IMR-90 (cell line): ENCODE results near the gene INF2.

Experiments
- CHD1 ChIP-seq: IDR thresholded peaks from 2 replicates; pipeline ENCODE4 v1.6.1; 2012; ENCODE audit warnings: low read depth, low read length, improper control_type of control experiment
- MAZ ChIP-seq: IDR thresholded peaks from 2 replicates; pipeline ENCODE4 v1.6.1; 2012; ENCODE audit warnings: low read depth, mild to moderate bottlenecking, low read length, improper control_type of control experiment, moderate library complexity, borderline replicate concordance
- POLR2A ChIP-seq: IDR thresholded peaks from 2 replicates; pipeline ENCODE4 v1.6.1; 2012; ENCODE audit warnings: mild to moderate bottlenecking, low read depth, low read length
- TF ChIP-seq, protein P1 (sequence below): conservative IDR thresholded peaks from 2 replicates; pipeline ENCODE4 v1.5.1; 2012; ENCODE audit warnings: mild to moderate bottlenecking, low read depth, low read length, improper control_type of control experiment

DNA sequence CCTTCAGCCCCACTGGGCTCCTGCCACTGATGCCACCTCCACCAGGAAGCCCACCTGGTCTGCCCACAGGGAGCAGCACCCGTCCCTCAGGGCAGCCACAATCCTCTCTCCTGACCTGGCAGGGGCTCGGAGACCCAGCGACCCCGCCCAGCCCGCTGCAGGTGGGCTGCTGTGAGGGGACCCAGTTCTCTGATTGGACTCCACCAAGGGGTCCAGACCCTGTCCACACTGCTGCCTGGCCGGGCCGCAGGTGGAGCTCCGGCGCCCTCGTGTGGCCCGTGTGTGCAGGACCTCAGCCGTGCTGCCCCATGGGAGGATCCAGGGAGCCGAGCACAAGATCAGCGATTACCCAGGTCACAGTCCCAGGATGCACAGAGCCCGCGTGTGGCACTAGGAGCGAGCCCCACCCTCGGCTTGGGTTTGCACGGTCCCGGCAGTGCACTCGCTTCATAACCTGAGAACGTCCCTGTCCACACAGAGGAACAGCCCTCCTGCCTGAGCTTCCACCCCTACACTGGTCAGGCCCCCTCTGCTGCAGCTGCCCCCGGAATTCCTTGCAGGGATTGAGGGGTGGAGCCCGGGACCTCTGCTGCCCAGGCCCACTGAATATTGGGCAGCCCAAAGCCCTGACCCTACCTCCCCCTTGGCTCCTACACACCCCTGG lies 49.4 kb upstream of the INF2 start:
- TF ChIP-seq, protein P1, sequence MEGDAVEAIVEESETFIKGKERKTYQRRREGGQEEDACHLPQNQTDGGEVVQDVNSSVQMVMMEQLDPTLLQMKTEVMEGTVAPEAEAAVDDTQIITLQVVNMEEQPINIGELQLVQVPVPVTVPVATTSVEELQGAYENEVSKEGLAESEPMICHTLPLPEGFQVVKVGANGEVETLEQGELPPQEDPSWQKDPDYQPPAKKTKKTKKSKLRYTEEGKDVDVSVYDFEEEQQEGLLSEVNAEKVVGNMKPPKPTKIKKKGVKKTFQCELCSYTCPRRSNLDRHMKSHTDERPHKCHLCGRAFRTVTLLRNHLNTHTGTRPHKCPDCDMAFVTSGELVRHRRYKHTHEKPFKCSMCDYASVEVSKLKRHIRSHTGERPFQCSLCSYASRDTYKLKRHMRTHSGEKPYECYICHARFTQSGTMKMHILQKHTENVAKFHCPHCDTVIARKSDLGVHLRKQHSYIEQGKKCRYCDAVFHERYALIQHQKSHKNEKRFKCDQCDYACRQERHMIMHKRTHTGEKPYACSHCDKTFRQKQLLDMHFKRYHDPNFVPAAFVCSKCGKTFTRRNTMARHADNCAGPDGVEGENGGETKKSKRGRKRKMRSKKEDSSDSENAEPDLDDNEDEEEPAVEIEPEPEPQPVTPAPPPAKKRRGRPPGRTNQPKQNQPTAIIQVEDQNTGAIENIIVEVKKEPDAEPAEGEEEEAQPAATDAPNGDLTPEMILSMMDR = peak; percentile 92
- TF ChIP-seq CHD1 (no peak), MAZ (no peak), POLR2A (no peak)
